A549 (cell line): Measurements from ENCODE around the gene ITPKC.

ENCODE experiments used
- CTCF ChIP-seq: fragments of >200 bp; sonication (Bioruptor Twin); formaldehyde crosslinking; IDR thresholded peaks from 3 replicates; pipeline ENCODE4 v1.5.1; 2016
- GATA3 ChIP-seq: IDR thresholded peaks from 2 replicates; pipeline ENCODE4 v1.6.1; 2012; ENCODE audit warnings: borderline replicate concordance
- MAX ChIP-seq: IDR thresholded peaks from 2 replicates; pipeline ENCODE4 v1.6.1; 2012
- SMC3 ChIP-seq: fragments of >200 bp; sonication (Bioruptor Twin); formaldehyde crosslinking; IDR thresholded peaks from 3 replicates; pipeline ENCODE4 v1.6.1; 2018; ENCODE audit warnings: inconsistent platforms

DNA sequence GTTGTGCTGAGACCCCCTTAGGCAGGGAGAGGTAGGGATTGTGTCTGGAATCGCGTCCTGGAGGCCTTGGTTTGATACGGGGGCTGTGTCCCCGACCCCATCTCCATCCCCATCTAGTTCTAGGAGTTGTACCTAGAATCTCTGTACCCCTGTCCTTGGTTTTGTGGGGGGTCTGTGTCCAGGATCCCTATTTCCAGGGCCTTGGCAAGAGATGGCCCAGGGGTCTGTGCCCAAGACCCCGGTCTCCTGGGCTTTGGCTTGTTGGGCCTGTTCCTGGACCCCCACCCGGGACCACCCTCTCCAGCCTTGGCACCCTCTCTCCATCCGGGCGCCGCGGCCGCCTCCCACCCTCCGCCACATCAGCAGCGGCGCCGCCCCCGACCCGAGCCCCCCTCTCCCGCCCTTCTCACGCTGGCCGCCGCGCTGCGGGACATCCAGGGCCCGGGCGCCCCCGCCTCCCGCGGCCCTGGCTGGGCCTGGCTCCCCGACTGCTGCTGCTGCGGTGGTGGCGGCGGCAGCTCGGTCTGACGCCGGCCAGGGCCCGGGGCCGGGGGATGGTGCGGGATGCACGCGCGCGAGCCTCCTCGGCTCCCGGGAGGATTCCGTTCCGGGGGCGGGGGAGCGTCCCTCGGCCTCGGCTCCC, 26.7 kb upstream of the ITPKC start, which contains the start of gene NUMBL:
- no peak for TF ChIP-seq SMC3
- no peak for TF ChIP-seq CTCF
- TF ChIP-seq MAX = no peak
- no peak; the same call in 1 of the 2 replicates for TF ChIP-seq GATA3
